Activated naive CD8-positive, alpha-beta T cell treated with anti-CD3 and anti-CD28 coated beads, Interleukin-2, amount 10 ng/mL, durations not matched to agents 7 days and 5 days (primary cell): Measurements from ENCODE around the gene SLC10A7. TPM values are rescaled to one million over a fixed set of nuclear protein-coding genes. Genes with fewer than 3 reads are reported as not detected.

Source experiments
- ATAC-seq: fragments of 150-1000 bp; cut with Tn5 transposase; one replicate; pipeline ENCODE4 v1.10.0; 2021; ENCODE audit warnings: low read depth, moderate library complexity
- POLR2A ChIA-PET: fragments of 350-600 bp; sonication (Branson Sonifier 250); formaldehyde crosslinking; loops from one replicate; lab custom pipeline; 2021; ENCODE audit warnings: antibody characterized with exemption; lab: Charles Lee
- DNase-seq: peaks from one replicate; pipeline ENCODE4 v3.0.0; 2021
- H3K27ac Mint-ChIP-seq: one replicate; pipeline ENCODE4 v1.8.0; 2022; ENCODE audit warnings: mild to moderate bottlenecking, mixed read lengths
- H3K27me3 Mint-ChIP-seq: one replicate; pipeline ENCODE4 v1.8.0; 2022; ENCODE audit warnings: mild to moderate bottlenecking, moderate library complexity, mixed read lengths
- H3K36me3 Mint-ChIP-seq: one replicate; pipeline ENCODE4 v1.8.0; 2021; ENCODE audit warnings: mild to moderate bottlenecking, mixed read lengths
- H3K4me1 Mint-ChIP-seq: one replicate; pipeline ENCODE4 v1.8.0; 2021; ENCODE audit warnings: mixed read lengths
- H3K4me3 Mint-ChIP-seq: one replicate; pipeline ENCODE4 v1.8.0; 2022; ENCODE audit warnings: mild to moderate bottlenecking, moderate library complexity, mixed read lengths
- H3K9me3 Mint-ChIP-seq: one replicate; pipeline ENCODE4 v1.8.0; 2021; ENCODE audit warnings: mixed read lengths
- total RNA-seq, 2 experiments: library from RNA; stranded (reverse); gene quantifications; one replicate each; pipeline ENCODE4 v1.2.3, GENCODE V29; 2021

Gene SLC10A7
- total RNA-seq, 2 experiments from 2014 or later = 19.5 to 19.7 TPM

DNA sequence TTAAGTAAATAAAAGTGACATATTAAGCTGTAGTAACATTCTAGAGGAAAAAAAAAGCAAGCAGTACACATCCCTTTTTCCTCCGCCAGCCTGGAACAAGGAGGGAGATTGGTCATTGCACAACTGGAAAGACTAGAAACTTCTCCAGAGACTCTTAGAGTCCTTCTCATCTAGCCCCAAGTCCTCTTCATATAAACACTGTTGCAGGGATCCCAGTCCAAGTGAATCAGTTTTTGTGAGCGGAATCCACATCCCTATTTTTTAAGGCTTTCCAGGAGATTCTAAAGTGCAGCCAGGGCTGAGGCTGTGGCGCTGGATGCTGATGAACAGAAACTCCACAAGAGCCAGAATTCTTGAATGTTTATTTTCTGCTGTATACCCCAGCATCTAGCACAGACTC, 283.6 kb downstream of the SLC10A7 start:
- no peak for ATAC-seq
- Mint-ChIP-seq H3K4me1 (peaks cover 6% of the 10 kb centered on the region), H3K4me3 (no peak overlapping the region), H3K27me3 (peaks cover 4% of the 10 kb centered on the region), H3K9me3 (no peaks in the 10 kb centered on the region), H3K36me3 (no peaks in the 10 kb centered on the region), H3K27ac (no peak overlapping the region)
- DNase-seq = no peak
- POLR2A ChIA-PET = no interaction called here

GRCh38 chr4:146237092-146237491, 284.6 kb downstream of the SLC10A7 start:
- Mint-ChIP-seq H3K36me3 (no peaks in the 10 kb centered on the region), H3K4me1 (peaks cover 3% of the 10 kb centered on the region), H3K27me3 (peaks cover 4% of the 10 kb centered on the region), H3K4me3 (no peak overlapping the region), H3K27ac (no peak overlapping the region), H3K9me3 (no peaks in the 10 kb centered on the region)
- POLR2A ChIA-PET = no interaction called here
- DNase-seq = no peak
- ATAC-seq = no peak

DNA sequence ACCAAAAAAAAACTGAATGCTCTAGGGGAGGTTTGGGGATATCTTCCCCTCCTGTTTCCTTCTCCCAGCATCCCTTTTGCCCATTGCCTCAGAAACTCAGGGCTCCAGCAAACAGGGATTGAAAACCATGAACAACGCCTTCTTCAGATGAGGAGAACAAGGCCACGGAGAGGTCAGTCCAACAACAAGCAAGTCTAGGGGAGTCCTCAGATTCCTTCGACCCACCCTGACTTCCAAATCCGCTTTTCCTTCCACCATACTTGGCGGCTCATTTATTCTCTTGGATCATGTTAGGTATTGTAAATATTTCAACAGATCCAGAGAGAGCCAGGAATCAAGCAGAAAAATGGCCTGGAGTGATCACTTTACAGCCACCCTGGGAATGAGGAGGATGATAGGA, 285.5 kb downstream of the SLC10A7 start:
- H3K27me3 Mint-ChIP-seq = peaks cover 4% of the 10 kb centered on the region
- ATAC-seq = no peak
- no peaks in the 10 kb centered on the region for H3K4me1 Mint-ChIP-seq
- H3K36me3 Mint-ChIP-seq = no peaks in the 10 kb centered on the region
- no peaks in the 10 kb centered on the region for H3K9me3 Mint-ChIP-seq
- H3K27ac Mint-ChIP-seq = no peak overlapping the region
- no peak overlapping the region for H3K4me3 Mint-ChIP-seq
- POLR2A ChIA-PET = no interaction called here
- DNase-seq = no peak

DNA sequence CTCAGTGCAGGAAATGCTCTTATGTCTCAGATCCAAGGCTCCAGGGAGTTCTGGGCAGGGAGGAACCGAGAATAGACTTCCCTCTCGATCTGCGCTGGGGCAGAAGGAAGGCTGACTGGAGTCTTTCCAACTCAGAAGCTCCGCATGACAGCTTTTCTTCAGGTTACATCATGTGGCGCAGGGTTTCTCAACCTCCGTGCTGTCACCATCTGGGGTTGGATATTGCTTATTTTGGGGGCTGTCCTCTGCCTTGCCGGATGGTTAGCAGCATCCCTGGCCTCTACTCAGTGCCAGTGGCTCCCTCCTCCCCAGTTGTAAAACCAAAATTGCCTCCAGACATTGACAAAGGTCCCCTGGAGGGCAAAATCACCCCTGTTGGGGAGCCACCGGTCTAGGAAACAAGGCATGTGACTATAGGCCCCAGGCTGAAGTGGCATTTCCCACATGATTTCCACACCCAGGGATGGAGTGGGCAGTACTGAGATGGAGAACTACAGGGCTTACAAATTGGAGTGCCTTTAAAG, 286.0 kb downstream of the SLC10A7 start:
- H3K27ac Mint-ChIP-seq = no peak overlapping the region
- DNase-seq (no peak), ATAC-seq (no peak)
- H3K36me3 Mint-ChIP-seq = no peaks in the 10 kb centered on the region
- POLR2A ChIA-PET = no interaction called here
- H3K27me3 Mint-ChIP-seq = peaks cover 4% of the 10 kb centered on the region
- H3K9me3 Mint-ChIP-seq = no peaks in the 10 kb centered on the region
- no peaks in the 10 kb centered on the region for H3K4me1 Mint-ChIP-seq
- H3K4me3 Mint-ChIP-seq = no peak overlapping the region

DNA sequence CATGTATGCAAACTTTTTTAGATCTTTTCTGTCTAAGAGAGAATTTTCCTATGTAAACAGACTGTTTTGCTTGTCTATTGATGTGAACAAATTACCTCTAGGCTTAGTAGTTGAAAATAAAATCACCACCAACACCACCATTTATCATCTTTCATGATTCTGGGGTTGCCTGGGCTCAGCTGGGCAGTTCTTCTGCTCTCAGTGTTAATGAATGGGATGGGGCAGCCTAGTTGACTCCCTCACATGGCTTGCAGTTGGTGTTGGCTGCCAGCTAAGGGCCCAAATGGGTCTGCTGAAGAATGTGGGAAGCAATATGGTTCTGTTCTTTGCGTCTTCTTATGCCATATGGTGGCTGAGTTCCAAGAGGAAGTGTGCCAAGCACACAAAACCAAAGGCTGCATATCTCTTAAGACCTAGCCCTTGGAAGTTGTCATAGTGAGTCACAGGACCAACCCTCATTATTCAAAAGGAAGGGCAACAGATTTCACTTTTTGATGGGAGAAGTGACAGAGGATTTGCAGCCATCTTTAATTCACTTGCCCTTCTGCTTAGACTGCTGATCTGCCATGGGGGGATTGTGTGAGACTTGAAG, 289.5 kb downstream of the SLC10A7 start:
- ATAC-seq (no peak), DNase-seq (no peak)
- Mint-ChIP-seq H3K4me1 (no peaks in the 10 kb centered on the region), H3K4me3 (no peak overlapping the region), H3K27ac (no peak overlapping the region), H3K36me3 (no peaks in the 10 kb centered on the region), H3K9me3 (no peaks in the 10 kb centered on the region), H3K27me3 (peaks cover 4% of the 10 kb centered on the region)
- POLR2A ChIA-PET = no interaction called here

- DNase-seq (no peak), ATAC-seq (no peak)
- no peak overlapping the region for H3K27ac Mint-ChIP-seq
- no peaks in the 10 kb centered on the region for H3K27me3 Mint-ChIP-seq
- no peaks in the 10 kb centered on the region for H3K9me3 Mint-ChIP-seq
- POLR2A ChIA-PET = no interaction called here
- H3K4me3 Mint-ChIP-seq = no peak overlapping the region
- H3K4me1 Mint-ChIP-seq = no peaks in the 10 kb centered on the region
- no peaks in the 10 kb centered on the region for H3K36me3 Mint-ChIP-seq
These were observed 292.3 kb downstream of the SLC10A7 start for GRCh38 chr4:146229406-146229805.

DNA sequence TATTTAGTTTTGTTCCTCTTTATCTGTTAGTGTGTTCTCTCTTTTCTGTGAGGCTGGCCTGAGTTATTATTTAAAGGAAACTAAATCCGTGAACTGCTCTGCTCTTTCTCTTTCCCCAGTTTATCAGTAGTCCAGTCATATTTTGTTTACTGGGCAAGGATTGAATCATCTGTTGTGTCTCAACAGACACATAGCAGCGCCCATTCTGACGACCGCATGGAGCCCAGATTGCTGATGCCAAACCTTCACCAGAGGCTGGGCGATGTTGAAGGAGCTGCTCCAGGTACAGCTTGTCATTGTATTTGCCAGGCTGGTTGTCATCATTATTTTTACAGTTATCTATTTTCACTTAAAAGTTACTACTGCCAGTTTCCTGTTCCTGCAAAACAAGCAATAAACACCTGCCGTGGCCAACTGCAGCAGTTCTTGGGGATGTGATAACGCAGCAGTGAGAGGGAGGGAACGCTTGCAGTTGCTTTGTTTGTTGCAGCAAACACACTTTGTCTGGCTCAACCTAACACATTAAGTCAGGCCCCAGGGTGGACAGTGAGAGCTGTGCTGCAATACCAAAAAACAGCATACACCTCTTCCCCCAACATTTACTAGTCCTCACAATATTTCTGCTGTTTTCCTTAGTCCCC, 297.3 kb downstream of the SLC10A7 start:
- Mint-ChIP-seq H3K27me3 (no peaks in the 10 kb centered on the region), H3K36me3 (no peaks in the 10 kb centered on the region), H3K27ac (no peak overlapping the region), H3K4me3 (no peak overlapping the region), H3K9me3 (no peaks in the 10 kb centered on the region), H3K4me1 (no peaks in the 10 kb centered on the region)
- DNase-seq = no peak
- POLR2A ChIA-PET = interaction anchor here (1.2 kb wide), 1 partner anchor 10 kb away, joined by 3 read pairs; the partner anchor contains the start of gene REELD1
- no peak for ATAC-seq

- Mint-ChIP-seq H3K36me3 (no peaks in the 10 kb centered on the region), H3K9me3 (no peaks in the 10 kb centered on the region), H3K27ac (no peak overlapping the region), H3K27me3 (no peaks in the 10 kb centered on the region), H3K4me1 (no peaks in the 10 kb centered on the region), H3K4me3 (no peak overlapping the region)
- POLR2A ChIA-PET = no interaction called here
- ATAC-seq (no peak), DNase-seq (no peak)
These were observed 299.4 kb downstream of the SLC10A7 start for GRCh38 chr4:146222313-146222712.

DNA sequence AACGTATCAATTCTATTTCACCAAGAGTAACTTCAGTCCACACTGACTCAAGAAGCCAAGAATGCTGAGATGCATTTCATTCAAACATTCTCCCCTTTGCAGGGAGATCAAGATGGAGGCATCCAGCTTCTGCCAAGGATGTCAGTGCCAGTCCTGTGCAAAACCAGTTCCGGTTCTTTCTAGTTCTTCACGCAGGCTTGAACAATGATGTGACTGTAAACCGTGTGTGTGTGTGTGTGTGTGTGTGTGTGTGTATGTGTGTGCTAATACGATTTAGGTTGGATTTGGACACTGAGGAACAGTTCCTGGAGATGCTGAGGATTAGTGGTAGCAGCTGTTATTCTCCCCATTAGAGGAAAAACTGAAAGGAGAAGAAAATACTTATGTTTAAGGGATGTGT, 307.5 kb downstream of the SLC10A7 start, which contains the start of gene REELD1:
Gene REELD1, plus strand, starts transcription at position 301 of the 400 bp plus-strand sequence. CDS start 2,415 bp downstream, outside the sequence.
- POLR2A ChIA-PET = interaction anchor here (0.7 kb wide), 1 partner anchor 10 kb away, joined by 3 read pairs; no protein-coding TSS in a partner anchor
- Mint-ChIP-seq H3K36me3 (no peaks in the 10 kb centered on the region), H3K4me3 (no peak within 1 kb of the TSS), H3K27me3 (peaks cover 2% of the 10 kb centered on the region), H3K9me3 (no peaks in the 10 kb centered on the region), H3K27ac (no peak within 1 kb of the TSS), H3K4me1 (no peaks in the 10 kb centered on the region)
- DNase-seq (no peak), ATAC-seq (no peak)

DNA sequence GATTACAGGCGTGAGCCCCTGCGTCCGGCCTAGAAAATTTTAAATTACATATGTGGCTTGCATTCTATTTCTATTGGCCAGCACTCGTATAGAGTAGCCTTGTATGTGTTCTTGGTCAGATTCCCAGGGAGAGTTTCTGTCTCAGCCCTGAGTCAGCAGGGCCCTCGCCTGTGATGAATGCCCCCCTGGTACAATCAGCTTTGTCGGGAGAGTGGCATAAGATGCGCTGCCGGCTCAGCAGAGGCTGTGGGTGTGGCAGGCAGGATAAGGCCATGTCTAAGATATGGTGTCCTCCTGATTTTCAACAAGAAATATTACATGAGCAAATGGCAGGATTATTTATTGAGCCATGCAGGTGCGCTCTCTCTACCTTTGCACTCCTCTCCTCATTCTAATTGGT, 309.0 kb downstream of the SLC10A7 start:
- no peak for DNase-seq
- H3K4me3 Mint-ChIP-seq = no peak overlapping the region
- ATAC-seq = no peak
- no peaks in the 10 kb centered on the region for H3K36me3 Mint-ChIP-seq
- no peak overlapping the region for H3K27ac Mint-ChIP-seq
- H3K9me3 Mint-ChIP-seq = no peaks in the 10 kb centered on the region
- H3K27me3 Mint-ChIP-seq = peaks cover 2% of the 10 kb centered on the region
- POLR2A ChIA-PET = no interaction called here
- H3K4me1 Mint-ChIP-seq = no peaks in the 10 kb centered on the region

GRCh38 chr4:146211440-146211839, 310.3 kb downstream of the SLC10A7 start:
- POLR2A ChIA-PET = no interaction called here
- ATAC-seq = no peak
- no peaks in the 10 kb centered on the region for H3K4me1 Mint-ChIP-seq
- DNase-seq = no peak
- no peaks in the 10 kb centered on the region for H3K9me3 Mint-ChIP-seq
- no peaks in the 10 kb centered on the region for H3K36me3 Mint-ChIP-seq
- peaks cover 2% of the 10 kb centered on the region for H3K27me3 Mint-ChIP-seq
- H3K4me3 Mint-ChIP-seq = no peak overlapping the region
- H3K27ac Mint-ChIP-seq = no peak overlapping the region

- POLR2A ChIA-PET = no interaction called here
- no peaks in the 10 kb centered on the region for H3K9me3 Mint-ChIP-seq
- no peak overlapping the region for H3K4me3 Mint-ChIP-seq
- ATAC-seq (no peak), DNase-seq (no peak)
- no peaks in the 10 kb centered on the region for H3K36me3 Mint-ChIP-seq
- no peak overlapping the region for H3K27ac Mint-ChIP-seq
- no peaks in the 10 kb centered on the region for H3K4me1 Mint-ChIP-seq
- H3K27me3 Mint-ChIP-seq = peaks cover 2% of the 10 kb centered on the region
These were observed 310.9 kb downstream of the SLC10A7 start for GRCh38 chr4:146210890-146211289.

- no peak for ATAC-seq
- H3K27ac Mint-ChIP-seq = no peak overlapping the region
- H3K9me3 Mint-ChIP-seq = no peaks in the 10 kb centered on the region
- peaks cover 2% of the 10 kb centered on the region for H3K27me3 Mint-ChIP-seq
- H3K4me3 Mint-ChIP-seq = no peak overlapping the region
- no peaks in the 10 kb centered on the region for H3K4me1 Mint-ChIP-seq
- POLR2A ChIA-PET = no interaction called here
- DNase-seq = no peak
- peaks cover 3% of the 10 kb centered on the region for H3K36me3 Mint-ChIP-seq
These were observed 314.3 kb downstream of the SLC10A7 start for GRCh38 chr4:146207410-146207809.
